GM19023 (cell line): Measurements from ENCODE around the gene RSBN1.

Source experiments
- ATAC-seq: cut with Tn5 transposase; IDR thresholded peaks from one replicate; pipeline ENCODE4 v1.9.1; 2021; ENCODE audit warnings: mild to moderate bottlenecking, moderate library complexity; ENCODE audit not compliant: unreplicated experiment

The RSBN1 gene

GRCh38 chr1:113813218-113813617 is 942 bp upstream of the RSBN1 start:
- no peak for ATAC-seq

GRCh38 chr1:113812661-113813135 is 422 bp upstream of the RSBN1 start:
- no peak for ATAC-seq

GRCh38 chr1:113811156-113811887 is 954 bp downstream of the RSBN1 start:
- ATAC-seq, result peak; percentile 29

GRCh38 chr1:113809670-113810602 is 2.3 kb downstream of the RSBN1 start:
- no peak for ATAC-seq

- no peak for ATAC-seq
These were observed 3.7 kb downstream of the RSBN1 start for GRCh38 chr1:113808450-113809195.

GRCh38 chr1:113805639-113806038 is 6.6 kb downstream of the RSBN1 start:
- ATAC-seq, result no peak

GRCh38 chr1:113805256-113805531 is 7.1 kb downstream of the RSBN1 start:
- no peak for ATAC-seq

GRCh38 chr1:113804421-113805255 is 7.6 kb downstream of the RSBN1 start:
- ATAC-seq, result no peak

- ATAC-seq, result no peak
These were observed 9.8 kb downstream of the RSBN1 start for GRCh38 chr1:113802367-113803007.

GRCh38 chr1:113800487-113800886 is 11.8 kb downstream of the RSBN1 start:
- no peak for ATAC-seq

GRCh38 chr1:113797472-113797871 is 14.8 kb downstream of the RSBN1 start:
- no peak for ATAC-seq

GRCh38 chr1:113793878-113794834 is 18.1 kb downstream of the RSBN1 start:
- ATAC-seq, result peak; percentile 56

GRCh38 chr1:113792986-113793385 is 19.3 kb downstream of the RSBN1 start:
- ATAC-seq, result no peak

GRCh38 chr1:113792471-113792870 is 19.8 kb downstream of the RSBN1 start:
- ATAC-seq, result no peak

- no peak for ATAC-seq
These were observed 23.5 kb downstream of the RSBN1 start for GRCh38 chr1:113788802-113789201.

GRCh38 chr1:113787663-113788062 is 24.6 kb downstream of the RSBN1 start:
- no peak for ATAC-seq

GRCh38 chr1:113786069-113786468 is 26.2 kb downstream of the RSBN1 start:
- no peak for ATAC-seq

- peak; percentile 72 for ATAC-seq
These were observed 28.0 kb downstream of the RSBN1 start for GRCh38 chr1:113784104-113784779.
